HepG2 (cell line): ENCODE measurements around the gene HES1. TPM values are rescaled to one million over a fixed set of nuclear protein-coding genes. Genes with fewer than 3 reads are reported as not detected.
A peak's percentile ranks its signal among the peaks of the same experiment; 100 is the strongest.

Experiments
- ARNTL ChIP-seq: sonication (generic); formaldehyde crosslinking; IDR thresholded peaks from 2 replicates; pipeline ENCODE4 v1.4.0; 2020; ENCODE audit warnings: mild to moderate bottlenecking, missing genetic modification reagents
- CCAR2 ChIP-seq: fragments of 200-400 bp; formaldehyde crosslinking; optimal IDR thresholded peaks from 2 replicates; pipeline ENCODE3; 2018; ENCODE audit warnings: low read depth, mild to moderate bottlenecking, low read length, moderate library complexity
- HMGXB4 ChIP-seq, 2 experiments: sonication (generic) in 1 of 2; formaldehyde crosslinking in 1 of 2; IDR thresholded peaks; 2 replicates each; pipeline versions ENCODE4 v1.4.0 to v1.6.1; 2018 to 2020; ENCODE audit warnings: missing genetic modification reagents in 2 of 2, borderline replicate concordance in 1 of 2, low read depth in 1 of 2, mild to moderate bottlenecking in 1 of 2, missing biosample characterization in 1 of 2
- NR2C2 ChIP-seq: sonication (generic); formaldehyde crosslinking; IDR thresholded peaks from 2 replicates; pipeline ENCODE4 v1.4.0; 2020; ENCODE audit warnings: missing genetic modification reagents, mild to moderate bottlenecking, moderate library complexity, borderline replicate concordance
- SMC3 ChIP-seq: IDR thresholded peaks from 2 replicates; pipeline ENCODE4 v1.6.1; 2011; ENCODE audit warnings: low read length, improper control_type of control experiment
- SNAI1 ChIP-seq: sonication (generic); formaldehyde crosslinking; IDR thresholded peaks from 2 replicates; pipeline ENCODE4 v1.5.0; 2020; ENCODE audit warnings: mild to moderate bottlenecking, missing genetic modification reagents, borderline replicate concordance
- SRSF9 ChIP-seq: fragments of 200-400 bp; formaldehyde crosslinking; IDR thresholded peaks from 2 replicates; pipeline ENCODE4 v1.6.1; 2018; ENCODE audit warnings: borderline replicate concordance, mild to moderate bottlenecking, low read depth, low read length; ENCODE audit not compliant: insufficient read depth, poor library complexity, severe bottlenecking
- ZBTB43 ChIP-seq: sonication (generic); formaldehyde crosslinking; conservative IDR thresholded peaks from 2 replicates; pipeline ENCODE4 v1.4.0; 2020; ENCODE audit warnings: missing genetic modification reagents
- ZNF556 ChIP-seq: sonication (generic); formaldehyde crosslinking; IDR thresholded peaks from 2 replicates; pipeline ENCODE4 v1.4.0; 2020; ENCODE audit warnings: mild to moderate bottlenecking, missing genetic modification reagents, borderline replicate concordance
- ZNF574 ChIP-seq: sonication (generic); formaldehyde crosslinking; IDR thresholded peaks from 2 replicates; pipeline ENCODE4 v1.4.0; 2020; ENCODE audit warnings: missing genetic modification reagents
- ZNF75D ChIP-seq: sonication (generic); formaldehyde crosslinking; IDR thresholded peaks from 2 replicates; pipeline ENCODE4 v1.8.1; 2023; ENCODE audit warnings: missing genetic modification reagents, mild to moderate bottlenecking, borderline replicate concordance
- polyA plus RNA-seq, 8 experiments: library from polyadenylated mRNA; depleted of rRNA in 3 of 8; stranded (reverse) in 7 of 8; unstranded in 1 of 8; fragments of >200 nt; fragmentation: Illumina TruSeq in 4 of 8; extraction: Trizol in 4 of 8; gene quantifications; 2 replicates each; pipeline versions ENCODE4 v1.2.1 to v1.2.3, GENCODE V29; 2011 to 2016; ENCODE audit warnings: low read depth in 4 of 8, missing spikeins in 1 of 8, mixed read lengths in 1 of 8; ENCODE audit not compliant: insufficient read depth in 1 of 8
- total RNA-seq, 5 experiments: library from RNA; depleted of rRNA; stranded (reverse); fragments of >200 nt; fragmentation: Illumina TruSeq; extraction: Trizol; gene quantifications; 2 replicates each; pipeline ENCODE4 v1.2.3, GENCODE V29; 2016; ENCODE audit warnings: low read depth in 1 of 5
- TF ChIP-seq, protein P1 (sequence below): sonication (generic); formaldehyde crosslinking; conservative IDR thresholded peaks from 2 replicates; pipeline ENCODE4 v1.4.0; 2020; ENCODE audit warnings: missing genetic modification reagents
- TF ChIP-seq, protein P2 (sequence below): sonication (generic); formaldehyde crosslinking; IDR thresholded peaks from 2 replicates; pipeline ENCODE4 v1.5.1; 2020; ENCODE audit warnings: missing genetic modification reagents, mild to moderate bottlenecking, borderline replicate concordance
- TF ChIP-seq, protein P3 (sequence below): sonication (generic); formaldehyde crosslinking; IDR thresholded peaks from 2 replicates; pipeline ENCODE4 v1.5.0; 2020; ENCODE audit warnings: missing genetic modification reagents

Gene HES1
- total and polyA plus RNA-seq, 2 of the 13 experiments (the other 11 are each of a cell fraction or from before 2014, with no cell fraction given), result 15.4 to 19.8 TPM

DNA sequence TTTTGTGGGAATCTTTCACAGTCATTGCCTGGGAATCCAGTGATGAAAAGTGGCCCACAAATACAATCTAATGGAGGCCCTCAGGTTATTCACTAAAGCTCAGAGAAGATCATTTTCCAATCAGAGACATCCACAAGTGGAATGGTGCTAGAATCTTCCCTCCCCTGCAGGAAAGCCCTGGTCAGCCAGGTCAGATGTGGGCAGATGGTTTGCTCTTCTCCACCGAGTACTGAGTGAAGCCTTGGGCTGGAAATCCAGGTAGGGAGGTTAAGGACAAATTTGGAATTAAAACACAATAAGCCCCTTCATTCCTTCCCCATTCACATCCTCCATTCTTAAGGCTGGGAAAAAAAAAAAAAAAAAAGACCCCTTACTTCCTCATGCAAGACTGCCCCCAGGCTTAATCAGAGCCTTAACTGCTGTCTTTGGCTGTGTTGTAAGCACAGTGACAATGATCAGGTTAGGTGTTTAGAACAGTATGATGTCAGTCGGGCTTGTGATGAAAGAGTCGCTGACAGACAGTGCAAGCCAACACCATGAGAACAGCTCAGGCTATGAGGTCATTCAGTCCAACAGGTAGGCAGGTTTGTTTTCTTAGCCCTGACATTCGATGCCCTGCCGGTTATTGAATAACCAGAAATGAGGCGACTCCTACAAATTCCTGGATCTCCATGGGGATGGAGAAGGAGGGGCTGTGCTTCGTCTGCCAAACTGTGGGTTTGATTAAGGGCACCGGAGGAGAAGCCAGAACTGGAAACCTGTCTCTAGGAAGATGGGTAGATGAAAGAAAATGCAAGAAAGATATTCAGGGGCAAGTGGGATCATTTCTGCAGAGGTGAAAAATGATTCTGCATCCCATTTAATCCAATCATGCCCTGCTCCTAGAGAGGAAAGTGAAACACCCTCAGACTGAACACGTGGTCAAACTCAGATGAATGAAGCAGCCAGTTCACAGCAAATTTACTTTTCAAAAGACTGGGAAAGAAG, 23.5 kb upstream of the HES1 start (continued):
- no peak; a peak in 1 of 4 replicates for TF ChIP-seq HMGXB4 (CRISPR knock-in tag; IDR thresholded peaks at IDR 0.05; ENCODE audit: borderline replicate concordance in 1 of 2, low read depth in 1 of 2)
- TF ChIP-seq SMC3, result peak; percentile 13
- peak; percentile 28; the same call in 1 of the 2 replicates for TF ChIP-seq NR2C2 (CRISPR knock-in tag)
- TF ChIP-seq ZNF556 (CRISPR knock-in tag), result peak; percentile 28; the same call in 1 of the 2 replicates
- TF ChIP-seq SNAI1 (CRISPR knock-in tag), result no peak
- TF ChIP-seq ZBTB43 (CRISPR knock-in tag), result 0 out of 2 replicates have a peak, but pooled peaks have one; percentile 40
- TF ChIP-seq ZNF574 (CRISPR knock-in tag), result peak; percentile 52; the same call in 1 of the 2 replicates
- TF ChIP-seq ARNTL (CRISPR knock-in tag), result peak; percentile 82
- TF ChIP-seq, protein P1, sequence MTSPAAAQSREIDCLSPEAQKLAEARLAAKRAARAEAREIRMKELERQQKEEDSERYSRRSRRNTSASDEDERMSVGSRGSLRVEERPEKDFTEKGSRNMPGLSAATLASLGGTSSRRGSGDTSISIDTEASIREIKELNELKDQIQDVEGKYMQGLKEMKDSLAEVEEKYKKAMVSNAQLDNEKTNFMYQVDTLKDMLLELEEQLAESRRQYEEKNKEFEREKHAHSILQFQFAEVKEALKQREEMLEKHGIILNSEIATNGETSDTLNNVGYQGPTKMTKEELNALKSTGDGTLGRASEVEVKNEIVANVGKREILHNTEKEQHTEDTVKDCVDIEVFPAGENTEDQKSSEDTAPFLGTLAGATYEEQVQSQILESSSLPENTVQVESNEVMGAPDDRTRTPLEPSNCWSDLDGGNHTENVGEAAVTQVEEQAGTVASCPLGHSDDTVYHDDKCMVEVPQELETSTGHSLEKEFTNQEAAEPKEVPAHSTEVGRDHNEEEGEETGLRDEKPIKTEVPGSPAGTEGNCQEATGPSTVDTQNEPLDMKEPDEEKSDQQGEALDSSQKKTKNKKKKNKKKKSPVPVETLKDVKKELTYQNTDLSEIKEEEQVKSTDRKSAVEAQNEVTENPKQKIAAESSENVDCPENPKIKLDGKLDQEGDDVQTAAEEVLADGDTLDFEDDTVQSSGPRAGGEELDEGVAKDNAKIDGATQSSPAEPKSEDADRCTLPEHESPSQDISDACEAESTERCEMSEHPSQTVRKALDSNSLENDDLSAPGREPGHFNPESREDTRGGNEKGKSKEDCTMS (CRISPR knock-in tag), result no peak
- TF ChIP-seq, protein P2, sequence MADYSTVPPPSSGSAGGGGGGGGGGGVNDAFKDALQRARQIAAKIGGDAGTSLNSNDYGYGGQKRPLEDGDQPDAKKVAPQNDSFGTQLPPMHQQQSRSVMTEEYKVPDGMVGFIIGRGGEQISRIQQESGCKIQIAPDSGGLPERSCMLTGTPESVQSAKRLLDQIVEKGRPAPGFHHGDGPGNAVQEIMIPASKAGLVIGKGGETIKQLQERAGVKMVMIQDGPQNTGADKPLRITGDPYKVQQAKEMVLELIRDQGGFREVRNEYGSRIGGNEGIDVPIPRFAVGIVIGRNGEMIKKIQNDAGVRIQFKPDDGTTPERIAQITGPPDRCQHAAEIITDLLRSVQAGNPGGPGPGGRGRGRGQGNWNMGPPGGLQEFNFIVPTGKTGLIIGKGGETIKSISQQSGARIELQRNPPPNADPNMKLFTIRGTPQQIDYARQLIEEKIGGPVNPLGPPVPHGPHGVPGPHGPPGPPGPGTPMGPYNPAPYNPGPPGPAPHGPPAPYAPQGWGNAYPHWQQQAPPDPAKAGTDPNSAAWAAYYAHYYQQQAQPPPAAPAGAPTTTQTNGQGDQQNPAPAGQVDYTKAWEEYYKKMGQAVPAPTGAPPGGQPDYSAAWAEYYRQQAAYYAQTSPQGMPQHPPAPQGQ, result no peak
- TF ChIP-seq CCAR2, result no peak
- TF ChIP-seq SRSF9, result no peak
- TF ChIP-seq ZNF75D (CRISPR knock-in tag), result no peak
- TF ChIP-seq, protein P3, sequence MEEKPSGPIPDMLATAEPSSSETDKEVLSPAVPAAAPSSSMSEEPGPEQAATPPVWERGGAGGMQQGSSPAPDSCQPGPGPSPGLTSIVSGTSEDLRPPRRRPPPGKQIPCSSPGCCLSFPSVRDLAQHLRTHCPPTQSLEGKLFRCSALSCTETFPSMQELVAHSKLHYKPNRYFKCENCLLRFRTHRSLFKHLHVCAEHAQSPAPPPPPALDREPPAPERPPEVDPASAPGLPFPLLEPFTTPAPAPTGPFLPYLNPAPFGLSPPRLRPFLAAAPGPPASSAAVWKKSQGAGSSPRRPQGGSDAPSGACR (CRISPR knock-in tag), result no peak
